HepG2 (cell line): ENCODE measurements around the gene MAP3K2. TPM values are rescaled to one million over a fixed set of nuclear protein-coding genes. Genes with fewer than 3 reads are reported as not detected.

Experiments
- ARHGAP35 ChIP-seq: sonication (generic); formaldehyde crosslinking; IDR thresholded peaks from 2 replicates; pipeline ENCODE4 v1.9.0; 2022; ENCODE audit warnings: mild to moderate bottlenecking, inconsistent platforms, moderate library complexity, missing genetic modification reagents, borderline replicate concordance
- BCL3 ChIP-seq: sonication (generic); formaldehyde crosslinking; IDR thresholded peaks from 2 replicates; pipeline ENCODE4 v1.5.1; 2020; ENCODE audit warnings: mild to moderate bottlenecking, missing genetic modification reagents, moderate library complexity
- DNMT1 ChIP-seq: sonication (generic); formaldehyde crosslinking; IDR thresholded peaks from 2 replicates; pipeline ENCODE4 v1.5.1; 2020; ENCODE audit warnings: mild to moderate bottlenecking, missing genetic modification reagents
- EED ChIP-seq: sonication (generic); formaldehyde crosslinking; IDR thresholded peaks from 2 replicates; pipeline ENCODE4 v1.5.0; 2020; ENCODE audit warnings: mild to moderate bottlenecking, missing genetic modification reagents
- GABPB1 ChIP-seq: IDR thresholded peaks from 2 replicates; pipeline ENCODE4 v1.6.1; 2016; ENCODE audit warnings: mild to moderate bottlenecking, missing genetic modification reagents, moderate library complexity, missing compliant biosample characterization
- KAT8 ChIP-seq: IDR thresholded peaks from 2 replicates; pipeline ENCODE4 v1.6.1; 2016; ENCODE audit warnings: missing genetic modification reagents, missing compliant biosample characterization
- MYNN ChIP-seq: sonication (generic); formaldehyde crosslinking; IDR thresholded peaks from 2 replicates; pipeline ENCODE4 v1.4.0; 2020; ENCODE audit warnings: mild to moderate bottlenecking, low read depth, missing genetic modification reagents
- RBM22 ChIP-seq: fragments of 200-400 bp; formaldehyde crosslinking; optimal IDR thresholded peaks from 2 replicates; pipeline ENCODE3; 2017; ENCODE audit warnings: mild to moderate bottlenecking, low read length, moderate library complexity
- RFX5 ChIP-seq: IDR thresholded peaks from 2 replicates; pipeline ENCODE4 v1.6.1; 2011; ENCODE audit warnings: low read depth, low read length, improper control_type of control experiment
- SAFB2 ChIP-seq: sonication (generic); formaldehyde crosslinking; IDR thresholded peaks from 2 replicates; pipeline ENCODE4 v1.5.1; 2020; ENCODE audit warnings: missing genetic modification reagents, low read depth, mild to moderate bottlenecking, borderline replicate concordance
- SIX1 ChIP-seq: sonication (generic); formaldehyde crosslinking; IDR thresholded peaks from 2 replicates; pipeline ENCODE4 v1.4.0; 2020; ENCODE audit warnings: missing genetic modification reagents, borderline replicate concordance
- STAG1 ChIP-seq: sonication (generic); formaldehyde crosslinking; IDR thresholded peaks from 2 replicates; pipeline ENCODE4 v1.4.0; 2020; ENCODE audit warnings: missing genetic modification reagents
- TAF1 ChIP-seq: sonication (generic); formaldehyde crosslinking; IDR thresholded peaks from 2 replicates; pipeline ENCODE4 v1.4.0; 2020; ENCODE audit warnings: missing genetic modification reagents
- TBX3 ChIP-seq: fragments of 450-650 bp; IDR thresholded peaks from 2 replicates; pipeline ENCODE4 v1.6.1; 2017; ENCODE audit warnings: antibody characterized with exemption, mild to moderate bottlenecking, inconsistent platforms, borderline replicate concordance
- TEAD3 ChIP-seq: optimal IDR thresholded peaks from 2 replicates; pipeline ENCODE3; 2016; ENCODE audit warnings: borderline replicate concordance
- TRAFD1 ChIP-seq: sonication (generic); formaldehyde crosslinking; IDR thresholded peaks from 2 replicates; pipeline ENCODE4 v1.5.1; 2020; ENCODE audit warnings: missing genetic modification reagents, mild to moderate bottlenecking, borderline replicate concordance
- ZBTB43 ChIP-seq: sonication (generic); formaldehyde crosslinking; conservative IDR thresholded peaks from 2 replicates; pipeline ENCODE4 v1.4.0; 2020; ENCODE audit warnings: missing genetic modification reagents
- ZNF282 ChIP-seq: fragments of 450-650 bp; IDR thresholded peaks from 2 replicates; pipeline ENCODE4 v1.6.1; 2018; ENCODE audit not compliant: partially characterized antibody
- ZNF333 ChIP-seq: sonication (generic); formaldehyde crosslinking; IDR thresholded peaks from 2 replicates; pipeline ENCODE4 v1.4.0; 2020; ENCODE audit warnings: mild to moderate bottlenecking, missing genetic modification reagents, borderline replicate concordance
- ZNF496 ChIP-seq: sonication (generic); formaldehyde crosslinking; IDR thresholded peaks from 2 replicates; pipeline ENCODE4 v1.8.1; 2023; ENCODE audit warnings: mild to moderate bottlenecking, moderate library complexity, missing genetic modification reagents; ENCODE audit not compliant: insufficient replicate concordance
- ZNF703 ChIP-seq: sonication (generic); formaldehyde crosslinking; IDR thresholded peaks from 2 replicates; pipeline ENCODE4 v1.5.1; 2020; ENCODE audit warnings: missing genetic modification reagents, mild to moderate bottlenecking, moderate library complexity, borderline replicate concordance
- ZNF709 ChIP-seq: sonication (generic); formaldehyde crosslinking; IDR thresholded peaks from 2 replicates; pipeline ENCODE4 v1.5.0; 2020; ENCODE audit warnings: mild to moderate bottlenecking, missing genetic modification reagents
- ZNF724P ChIP-seq: sonication (generic); formaldehyde crosslinking; IDR thresholded peaks from 2 replicates; pipeline ENCODE4 v1.8.0; 2022; ENCODE audit warnings: missing genetic modification reagents, borderline replicate concordance
- polyA plus RNA-seq, 8 experiments: library from polyadenylated mRNA; depleted of rRNA in 3 of 8; stranded (reverse) in 7 of 8; unstranded in 1 of 8; fragments of >200 nt; fragmentation: Illumina TruSeq in 4 of 8; extraction: Trizol in 4 of 8; gene quantifications; 2 replicates each; pipeline versions ENCODE4 v1.2.1 to v1.2.3, GENCODE V29; 2011 to 2016; ENCODE audit warnings: low read depth in 4 of 8, missing spikeins in 1 of 8, mixed read lengths in 1 of 8; ENCODE audit not compliant: insufficient read depth in 1 of 8
- total RNA-seq, 5 experiments: library from RNA; depleted of rRNA; stranded (reverse); fragments of >200 nt; fragmentation: Illumina TruSeq; extraction: Trizol; gene quantifications; 2 replicates each; pipeline ENCODE4 v1.2.3, GENCODE V29; 2016; ENCODE audit warnings: low read depth in 1 of 5
- TF ChIP-seq, protein P1 (sequence below): sonication (generic); formaldehyde crosslinking; IDR thresholded peaks from 2 replicates; pipeline ENCODE4 v1.8.1; 2023; ENCODE audit warnings: mild to moderate bottlenecking, missing genetic modification reagents

Gene MAP3K2
- total and polyA plus RNA-seq, 2 of the 13 experiments (the other 11 are each of a cell fraction or from before 2014, with no cell fraction given) = 12.2 to 37.2 TPM

- TF ChIP-seq TAF1 (CRISPR knock-in tag) (peak; percentile 96), ZNF282 (no peak), ARHGAP35 (CRISPR knock-in tag) (peak; percentile 98), GABPB1 (CRISPR knock-in tag) (peak; percentile 99), ZNF496 (CRISPR knock-in tag) (no peak), BCL3 (peak; percentile 94), SIX1 (CRISPR knock-in tag) (no peak; the same call in 1 of the 2 replicates), TBX3 (no peak), ZNF724P (peak; percentile 86), ZBTB43 (CRISPR knock-in tag) (no peak), ZNF709 (CRISPR knock-in tag) (peak; percentile 98), STAG1 (CRISPR knock-in tag) (peak; percentile 20), ZNF703 (no peak), RBM22 (peak; percentile 26), TRAFD1 (CRISPR knock-in tag) (peak; percentile 86; the same call in 1 of the 2 replicates), MYNN (0 out of 2 replicates have a peak, but pooled peaks have one; percentile 72), RFX5 (no peak), TEAD3 (CRISPR knock-in tag) (peak; percentile 55), KAT8 (CRISPR knock-in tag) (peak; percentile 99), ZNF333 (CRISPR knock-in tag) (peak; percentile 94; the same call in 1 of the 2 replicates), SAFB2 (peak; percentile 99), DNMT1 (peak; percentile 98), EED (peak; percentile 99)
- TF ChIP-seq, protein P1, sequence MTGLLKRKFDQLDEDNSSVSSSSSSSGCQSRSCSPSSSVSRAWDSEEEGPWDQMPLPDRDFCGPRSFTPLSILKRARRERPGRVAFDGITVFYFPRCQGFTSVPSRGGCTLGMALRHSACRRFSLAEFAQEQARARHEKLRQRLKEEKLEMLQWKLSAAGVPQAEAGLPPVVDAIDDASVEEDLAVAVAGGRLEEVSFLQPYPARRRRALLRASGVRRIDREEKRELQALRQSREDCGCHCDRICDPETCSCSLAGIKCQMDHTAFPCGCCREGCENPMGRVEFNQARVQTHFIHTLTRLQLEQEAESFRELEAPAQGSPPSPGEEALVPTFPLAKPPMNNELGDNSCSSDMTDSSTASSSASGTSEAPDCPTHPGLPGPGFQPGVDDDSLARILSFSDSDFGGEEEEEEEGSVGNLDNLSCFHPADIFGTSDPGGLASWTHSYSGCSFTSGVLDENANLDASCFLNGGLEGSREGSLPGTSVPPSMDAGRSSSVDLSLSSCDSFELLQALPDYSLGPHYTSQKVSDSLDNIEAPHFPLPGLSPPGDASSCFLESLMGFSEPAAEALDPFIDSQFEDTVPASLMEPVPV (CRISPR knock-in tag) = no peak; the same call in 1 of the 2 replicates
Measured at GRCh38 chr2:127293748-127294562, 93.8 kb downstream of the MAP3K2 start, which contains the start of gene ERCC3 (continued).
